H1 (cell line): ENCODE measurements around the gene LRRIQ4. TPM values are rescaled to one million over a fixed set of nuclear protein-coding genes. Genes with fewer than 3 reads are reported as not detected.

Source experiments
- BACH1 ChIP-seq: IDR thresholded peaks from 2 replicates; pipeline ENCODE4 v1.6.1; 2012; ENCODE audit warnings: low read length, improper control_type of control experiment
- EGR1 ChIP-seq: IDR thresholded peaks from 2 replicates; pipeline ENCODE4 v1.6.1; 2011; ENCODE audit warnings: low read depth, low read length, borderline replicate concordance
- HDAC6 ChIP-seq: IDR thresholded peaks from one replicate; pipeline ENCODE4 v1.7.1; 2012; ENCODE audit warnings: low read depth, mild to moderate bottlenecking, inconsistent platforms, low read length, moderate library complexity
- NRF1 ChIP-seq: IDR thresholded peaks from 2 replicates; pipeline ENCODE4 v1.6.1; 2011; ENCODE audit warnings: mild to moderate bottlenecking, low read depth, low read length, improper control_type of control experiment
- RXRA ChIP-seq: IDR thresholded peaks from 2 replicates; pipeline ENCODE4 v1.6.1; 2011; ENCODE audit warnings: low read depth, mild to moderate bottlenecking, low read length, moderate library complexity; ENCODE audit not compliant: insufficient read depth
- TAF7 ChIP-seq: optimal IDR thresholded peaks from 2 replicates; pipeline ENCODE3; 2011; ENCODE audit warnings: low read depth, mild to moderate bottlenecking, inconsistent platforms, low read length, moderate library complexity, borderline replicate concordance
- TBP ChIP-seq: IDR thresholded peaks from 2 replicates; pipeline ENCODE4 v1.6.1; 2011; ENCODE audit warnings: low read depth, low read length, improper control_type of control experiment
- USF2 ChIP-seq: IDR thresholded peaks from 2 replicates; pipeline ENCODE4 v1.6.1; 2011; ENCODE audit warnings: low read length, improper control_type of control experiment
- polyA plus RNA-seq, 7 experiments: library from polyadenylated mRNA; depleted of rRNA in 3 of 7; stranded (reverse) in 5 of 7; unstranded in 2 of 7; fragments of >200 nt in 5 of 7; fragments of 200-250 nt in 2 of 7; gene quantifications; 1 replicate in 5 of 7; 2 replicates in 1 of 7; 4 replicates in 1 of 7; pipeline versions ENCODE4 v1.2.1 to v1.2.3, GENCODE V29; 2011 to 2013; ENCODE audit warnings: missing spikeins in 2 of 7, mixed read lengths in 2 of 7
- total RNA-seq: library from RNA; stranded (reverse); fragmentation: NEBNext Ultra II Directional; extraction: Animal tissue kit (Norgen Biotek cat#: 25700); gene quantifications from 2 replicates; pipeline ENCODE4 v1.2.1, GENCODE V29; 2021
- TF ChIP-seq, protein P1 (sequence below): fragments of 300-600 bp; sonication (generic); IDR thresholded peaks from 2 replicates; pipeline ENCODE4 v1.7.1; 2012; ENCODE audit warnings: low read length, moderate library complexity, mild to moderate bottlenecking, inconsistent platforms; ENCODE audit not compliant: insufficient replicate concordance

Gene LRRIQ4
- total and polyA plus RNA-seq, 2 of the 8 experiments (the other 6 are each of a cell fraction or from before 2014, with no cell fraction given): 0.08 TPM; not detected in 1

GRCh38 chr3:169813757-169814517 lies 1.3 kb downstream of the LRRIQ4 start (continued):
- peak; percentile 79 for TF ChIP-seq USF2
- TF ChIP-seq HDAC6: no peak
- TF ChIP-seq TAF7: no peak
- no peak for TF ChIP-seq TBP
- no peak for TF ChIP-seq NRF1
- TF ChIP-seq RXRA: no peak
- TF ChIP-seq BACH1: no peak
- TF ChIP-seq EGR1: no peak
- TF ChIP-seq, protein P1, sequence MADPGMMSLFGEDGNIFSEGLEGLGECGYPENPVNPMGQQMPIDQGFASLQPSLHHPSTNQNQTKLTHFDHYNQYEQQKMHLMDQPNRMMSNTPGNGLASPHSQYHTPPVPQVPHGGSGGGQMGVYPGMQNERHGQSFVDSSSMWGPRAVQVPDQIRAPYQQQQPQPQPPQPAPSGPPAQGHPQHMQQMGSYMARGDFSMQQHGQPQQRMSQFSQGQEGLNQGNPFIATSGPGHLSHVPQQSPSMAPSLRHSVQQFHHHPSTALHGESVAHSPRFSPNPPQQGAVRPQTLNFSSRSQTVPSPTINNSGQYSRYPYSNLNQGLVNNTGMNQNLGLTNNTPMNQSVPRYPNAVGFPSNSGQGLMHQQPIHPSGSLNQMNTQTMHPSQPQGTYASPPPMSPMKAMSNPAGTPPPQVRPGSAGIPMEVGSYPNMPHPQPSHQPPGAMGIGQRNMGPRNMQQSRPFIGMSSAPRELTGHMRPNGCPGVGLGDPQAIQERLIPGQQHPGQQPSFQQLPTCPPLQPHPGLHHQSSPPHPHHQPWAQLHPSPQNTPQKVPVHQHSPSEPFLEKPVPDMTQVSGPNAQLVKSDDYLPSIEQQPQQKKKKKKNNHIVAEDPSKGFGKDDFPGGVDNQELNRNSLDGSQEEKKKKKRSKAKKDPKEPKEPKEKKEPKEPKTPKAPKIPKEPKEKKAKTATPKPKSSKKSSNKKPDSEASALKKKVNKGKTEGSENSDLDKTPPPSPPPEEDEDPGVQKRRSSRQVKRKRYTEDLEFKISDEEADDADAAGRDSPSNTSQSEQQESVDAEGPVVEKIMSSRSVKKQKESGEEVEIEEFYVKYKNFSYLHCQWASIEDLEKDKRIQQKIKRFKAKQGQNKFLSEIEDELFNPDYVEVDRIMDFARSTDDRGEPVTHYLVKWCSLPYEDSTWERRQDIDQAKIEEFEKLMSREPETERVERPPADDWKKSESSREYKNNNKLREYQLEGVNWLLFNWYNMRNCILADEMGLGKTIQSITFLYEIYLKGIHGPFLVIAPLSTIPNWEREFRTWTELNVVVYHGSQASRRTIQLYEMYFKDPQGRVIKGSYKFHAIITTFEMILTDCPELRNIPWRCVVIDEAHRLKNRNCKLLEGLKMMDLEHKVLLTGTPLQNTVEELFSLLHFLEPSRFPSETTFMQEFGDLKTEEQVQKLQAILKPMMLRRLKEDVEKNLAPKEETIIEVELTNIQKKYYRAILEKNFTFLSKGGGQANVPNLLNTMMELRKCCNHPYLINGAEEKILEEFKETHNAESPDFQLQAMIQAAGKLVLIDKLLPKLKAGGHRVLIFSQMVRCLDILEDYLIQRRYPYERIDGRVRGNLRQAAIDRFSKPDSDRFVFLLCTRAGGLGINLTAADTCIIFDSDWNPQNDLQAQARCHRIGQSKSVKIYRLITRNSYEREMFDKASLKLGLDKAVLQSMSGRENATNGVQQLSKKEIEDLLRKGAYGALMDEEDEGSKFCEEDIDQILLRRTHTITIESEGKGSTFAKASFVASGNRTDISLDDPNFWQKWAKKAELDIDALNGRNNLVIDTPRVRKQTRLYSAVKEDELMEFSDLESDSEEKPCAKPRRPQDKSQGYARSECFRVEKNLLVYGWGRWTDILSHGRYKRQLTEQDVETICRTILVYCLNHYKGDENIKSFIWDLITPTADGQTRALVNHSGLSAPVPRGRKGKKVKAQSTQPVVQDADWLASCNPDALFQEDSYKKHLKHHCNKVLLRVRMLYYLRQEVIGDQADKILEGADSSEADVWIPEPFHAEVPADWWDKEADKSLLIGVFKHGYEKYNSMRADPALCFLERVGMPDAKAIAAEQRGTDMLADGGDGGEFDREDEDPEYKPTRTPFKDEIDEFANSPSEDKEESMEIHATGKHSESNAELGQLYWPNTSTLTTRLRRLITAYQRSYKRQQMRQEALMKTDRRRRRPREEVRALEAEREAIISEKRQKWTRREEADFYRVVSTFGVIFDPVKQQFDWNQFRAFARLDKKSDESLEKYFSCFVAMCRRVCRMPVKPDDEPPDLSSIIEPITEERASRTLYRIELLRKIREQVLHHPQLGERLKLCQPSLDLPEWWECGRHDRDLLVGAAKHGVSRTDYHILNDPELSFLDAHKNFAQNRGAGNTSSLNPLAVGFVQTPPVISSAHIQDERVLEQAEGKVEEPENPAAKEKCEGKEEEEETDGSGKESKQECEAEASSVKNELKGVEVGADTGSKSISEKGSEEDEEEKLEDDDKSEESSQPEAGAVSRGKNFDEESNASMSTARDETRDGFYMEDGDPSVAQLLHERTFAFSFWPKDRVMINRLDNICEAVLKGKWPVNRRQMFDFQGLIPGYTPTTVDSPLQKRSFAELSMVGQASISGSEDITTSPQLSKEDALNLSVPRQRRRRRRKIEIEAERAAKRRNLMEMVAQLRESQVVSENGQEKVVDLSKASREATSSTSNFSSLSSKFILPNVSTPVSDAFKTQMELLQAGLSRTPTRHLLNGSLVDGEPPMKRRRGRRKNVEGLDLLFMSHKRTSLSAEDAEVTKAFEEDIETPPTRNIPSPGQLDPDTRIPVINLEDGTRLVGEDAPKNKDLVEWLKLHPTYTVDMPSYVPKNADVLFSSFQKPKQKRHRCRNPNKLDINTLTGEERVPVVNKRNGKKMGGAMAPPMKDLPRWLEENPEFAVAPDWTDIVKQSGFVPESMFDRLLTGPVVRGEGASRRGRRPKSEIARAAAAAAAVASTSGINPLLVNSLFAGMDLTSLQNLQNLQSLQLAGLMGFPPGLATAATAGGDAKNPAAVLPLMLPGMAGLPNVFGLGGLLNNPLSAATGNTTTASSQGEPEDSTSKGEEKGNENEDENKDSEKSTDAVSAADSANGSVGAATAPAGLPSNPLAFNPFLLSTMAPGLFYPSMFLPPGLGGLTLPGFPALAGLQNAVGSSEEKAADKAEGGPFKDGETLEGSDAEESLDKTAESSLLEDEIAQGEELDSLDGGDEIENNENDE: no peak
